Stomach (tissue), 4 donors: Measurements from ENCODE around the gene B3GNT5.

Experiments
- POLR2A ChIP-seq, 4 donors: fragments of 450-650 bp; IDR thresholded peaks; one replicate each; pipeline ENCODE4 v1.6.1; 2016; ENCODE audit warnings: antibody characterized with exemption in 4 of 4, control low read depth in 2 of 4, mild to moderate bottlenecking in 1 of 4, moderate library complexity in 1 of 4
- TF ChIP-seq, protein P1 (sequence below), 7 experiments: fragments of 450-650 bp in 4 of 7; fragments of 200-600 bp in 3 of 7; sonication (generic) in 3 of 7; IDR thresholded peaks; one replicate each; pipeline ENCODE4 v1.5.1; 2016 to 2019; ENCODE audit warnings: antibody characterized with exemption in 7 of 7, control low read depth in 2 of 7, mild to moderate bottlenecking in 1 of 7

DNA sequence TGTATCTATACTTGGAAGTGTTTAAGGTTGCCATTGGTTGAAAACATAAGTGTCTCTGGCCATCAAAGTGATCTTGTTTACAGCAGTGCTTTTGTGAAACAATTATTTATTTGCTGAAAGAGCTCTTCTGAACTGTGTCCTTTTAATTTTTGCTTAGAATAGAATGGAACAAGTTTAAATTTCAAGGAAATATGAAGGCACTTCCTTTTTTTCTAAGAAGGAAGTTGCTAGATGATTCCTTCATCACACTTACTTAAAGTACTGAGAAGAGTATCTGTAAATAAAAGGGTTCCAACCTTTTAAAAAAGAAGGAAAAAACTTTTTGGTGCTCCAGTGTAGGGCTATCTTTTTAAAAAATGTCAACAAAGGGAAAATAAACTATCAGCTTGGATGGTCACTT, 19.7 kb downstream of the B3GNT5 start:
- TF ChIP-seq, protein P1, sequence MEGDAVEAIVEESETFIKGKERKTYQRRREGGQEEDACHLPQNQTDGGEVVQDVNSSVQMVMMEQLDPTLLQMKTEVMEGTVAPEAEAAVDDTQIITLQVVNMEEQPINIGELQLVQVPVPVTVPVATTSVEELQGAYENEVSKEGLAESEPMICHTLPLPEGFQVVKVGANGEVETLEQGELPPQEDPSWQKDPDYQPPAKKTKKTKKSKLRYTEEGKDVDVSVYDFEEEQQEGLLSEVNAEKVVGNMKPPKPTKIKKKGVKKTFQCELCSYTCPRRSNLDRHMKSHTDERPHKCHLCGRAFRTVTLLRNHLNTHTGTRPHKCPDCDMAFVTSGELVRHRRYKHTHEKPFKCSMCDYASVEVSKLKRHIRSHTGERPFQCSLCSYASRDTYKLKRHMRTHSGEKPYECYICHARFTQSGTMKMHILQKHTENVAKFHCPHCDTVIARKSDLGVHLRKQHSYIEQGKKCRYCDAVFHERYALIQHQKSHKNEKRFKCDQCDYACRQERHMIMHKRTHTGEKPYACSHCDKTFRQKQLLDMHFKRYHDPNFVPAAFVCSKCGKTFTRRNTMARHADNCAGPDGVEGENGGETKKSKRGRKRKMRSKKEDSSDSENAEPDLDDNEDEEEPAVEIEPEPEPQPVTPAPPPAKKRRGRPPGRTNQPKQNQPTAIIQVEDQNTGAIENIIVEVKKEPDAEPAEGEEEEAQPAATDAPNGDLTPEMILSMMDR (IDR thresholded peaks at IDR 0.05): no peak
- TF ChIP-seq POLR2A (IDR thresholded peaks at IDR 0.05): no peak
